ENCODE data around the gene U2AF1L4. TPM values are rescaled to one million over a fixed set of nuclear protein-coding genes. Genes with fewer than 3 reads are reported as not detected.

U2AF1L4 gene
- total RNA-seq, 1 experiment from 2014 or later: 37.5 TPM

DNA sequence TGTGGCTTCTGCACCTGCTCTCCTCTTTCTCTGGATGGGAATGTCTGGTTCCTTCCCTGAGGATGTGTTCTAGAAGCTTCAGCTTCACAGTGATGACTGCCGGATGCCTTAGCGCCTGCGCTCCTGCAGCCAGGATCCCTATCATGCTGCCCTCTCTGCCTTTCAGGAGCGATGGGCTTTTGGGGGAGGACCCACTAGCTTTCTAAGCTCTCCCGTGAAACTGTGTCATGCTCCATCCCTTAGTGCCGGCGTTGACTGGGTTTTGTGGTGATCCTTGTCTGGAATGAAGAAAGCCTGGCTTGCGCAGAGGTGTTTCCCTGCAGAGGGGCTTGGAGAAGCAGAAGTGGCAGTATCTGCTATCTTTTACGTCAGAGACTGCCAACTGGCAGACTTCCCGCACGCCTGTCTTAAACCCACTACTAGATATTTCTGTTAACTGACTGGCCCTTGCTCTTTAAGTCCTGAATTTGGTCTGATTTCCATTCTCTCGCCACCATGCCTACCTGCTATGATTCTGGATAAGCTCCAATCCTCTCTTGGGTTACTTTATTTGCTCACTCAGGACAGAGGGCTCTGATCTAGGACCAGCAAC lies 31.2 kb downstream of the U2AF1L4 start:
- no peak for DNase-seq (ENCODE audit: unreplicated experiment)
- no peak overlapping the region for H3K27ac Mint-ChIP-seq (ENCODE audit: low read depth, unreplicated experiment)
- H3K4me3 Mint-ChIP-seq (ENCODE audit: unreplicated experiment): no peak overlapping the region
- no peaks in the 10 kb centered on the region for H3K36me3 Mint-ChIP-seq (ENCODE audit: insufficient read depth, unreplicated experiment)
- TF ChIP-seq, protein P1, sequence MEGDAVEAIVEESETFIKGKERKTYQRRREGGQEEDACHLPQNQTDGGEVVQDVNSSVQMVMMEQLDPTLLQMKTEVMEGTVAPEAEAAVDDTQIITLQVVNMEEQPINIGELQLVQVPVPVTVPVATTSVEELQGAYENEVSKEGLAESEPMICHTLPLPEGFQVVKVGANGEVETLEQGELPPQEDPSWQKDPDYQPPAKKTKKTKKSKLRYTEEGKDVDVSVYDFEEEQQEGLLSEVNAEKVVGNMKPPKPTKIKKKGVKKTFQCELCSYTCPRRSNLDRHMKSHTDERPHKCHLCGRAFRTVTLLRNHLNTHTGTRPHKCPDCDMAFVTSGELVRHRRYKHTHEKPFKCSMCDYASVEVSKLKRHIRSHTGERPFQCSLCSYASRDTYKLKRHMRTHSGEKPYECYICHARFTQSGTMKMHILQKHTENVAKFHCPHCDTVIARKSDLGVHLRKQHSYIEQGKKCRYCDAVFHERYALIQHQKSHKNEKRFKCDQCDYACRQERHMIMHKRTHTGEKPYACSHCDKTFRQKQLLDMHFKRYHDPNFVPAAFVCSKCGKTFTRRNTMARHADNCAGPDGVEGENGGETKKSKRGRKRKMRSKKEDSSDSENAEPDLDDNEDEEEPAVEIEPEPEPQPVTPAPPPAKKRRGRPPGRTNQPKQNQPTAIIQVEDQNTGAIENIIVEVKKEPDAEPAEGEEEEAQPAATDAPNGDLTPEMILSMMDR (IDR thresholded peaks at IDR 0.05; ENCODE audit: unreplicated experiment): no peak
- intact Hi-C loops (cut with micrococcal nuclease): no loop called here
- H3K4me1 Mint-ChIP-seq (ENCODE audit: insufficient read depth, unreplicated experiment): peaks cover 13% of the 10 kb centered on the region
- ChIA-PET CTCF (interaction anchor here (0.6 to 1.5 kb wide), 5 partner anchors 21 to 165 kb away, joined by 3 to 10 read pairs (median 3); no protein-coding TSS in a partner anchor), POLR2A (no interaction called here)
- BruUV-seq (replicated peaks): no TSS peak
- no peaks in the 10 kb centered on the region for H3K9me3 Mint-ChIP-seq (ENCODE audit: unreplicated experiment)
- H3K27me3 Mint-ChIP-seq (ENCODE audit: insufficient read depth, unreplicated experiment): no peaks in the 10 kb centered on the region

DNA sequence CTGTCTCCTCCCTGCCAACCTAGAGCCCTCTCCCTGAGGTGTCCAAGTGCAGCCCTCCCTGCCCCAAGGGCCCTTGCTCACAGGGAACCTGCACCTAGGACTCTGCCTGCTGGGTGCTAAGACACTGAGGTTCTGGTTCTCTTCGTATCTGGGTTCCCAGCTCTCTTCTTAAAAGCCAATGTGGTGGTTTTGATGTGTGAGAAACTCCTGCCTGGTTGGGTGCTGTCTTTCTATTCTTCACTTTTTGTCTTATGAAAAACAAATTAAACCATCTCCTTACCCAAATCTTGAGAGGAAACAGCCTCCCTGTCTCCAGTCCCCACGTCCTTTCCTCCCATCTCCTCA lies 31.7 kb downstream of the U2AF1L4 start:
- no TSS peak for BruUV-seq (replicated peaks)
- Mint-ChIP-seq H3K9me3 (ENCODE audit: unreplicated experiment) (no peaks in the 10 kb centered on the region), H3K4me3 (ENCODE audit: unreplicated experiment) (no peak overlapping the region), H3K27me3 (ENCODE audit: insufficient read depth, unreplicated experiment) (no peaks in the 10 kb centered on the region), H3K27ac (ENCODE audit: low read depth, unreplicated experiment) (no peak overlapping the region), H3K4me1 (ENCODE audit: insufficient read depth, unreplicated experiment) (peaks cover 13% of the 10 kb centered on the region), H3K36me3 (ENCODE audit: insufficient read depth, unreplicated experiment) (no peaks in the 10 kb centered on the region)
- intact Hi-C loops (cut with micrococcal nuclease): no loop called here
- POLR2A ChIA-PET: no interaction called here
- DNase-seq (ENCODE audit: unreplicated experiment): no peak
- TF ChIP-seq, protein P1 (IDR thresholded peaks at IDR 0.05; ENCODE audit: unreplicated experiment): no peak
- CTCF ChIA-PET: interaction anchor here (0.6 kb wide), 1 partner anchor 65 kb away, joined by 3 read pairs; the partner anchor contains the start of gene COX6B1

DNA sequence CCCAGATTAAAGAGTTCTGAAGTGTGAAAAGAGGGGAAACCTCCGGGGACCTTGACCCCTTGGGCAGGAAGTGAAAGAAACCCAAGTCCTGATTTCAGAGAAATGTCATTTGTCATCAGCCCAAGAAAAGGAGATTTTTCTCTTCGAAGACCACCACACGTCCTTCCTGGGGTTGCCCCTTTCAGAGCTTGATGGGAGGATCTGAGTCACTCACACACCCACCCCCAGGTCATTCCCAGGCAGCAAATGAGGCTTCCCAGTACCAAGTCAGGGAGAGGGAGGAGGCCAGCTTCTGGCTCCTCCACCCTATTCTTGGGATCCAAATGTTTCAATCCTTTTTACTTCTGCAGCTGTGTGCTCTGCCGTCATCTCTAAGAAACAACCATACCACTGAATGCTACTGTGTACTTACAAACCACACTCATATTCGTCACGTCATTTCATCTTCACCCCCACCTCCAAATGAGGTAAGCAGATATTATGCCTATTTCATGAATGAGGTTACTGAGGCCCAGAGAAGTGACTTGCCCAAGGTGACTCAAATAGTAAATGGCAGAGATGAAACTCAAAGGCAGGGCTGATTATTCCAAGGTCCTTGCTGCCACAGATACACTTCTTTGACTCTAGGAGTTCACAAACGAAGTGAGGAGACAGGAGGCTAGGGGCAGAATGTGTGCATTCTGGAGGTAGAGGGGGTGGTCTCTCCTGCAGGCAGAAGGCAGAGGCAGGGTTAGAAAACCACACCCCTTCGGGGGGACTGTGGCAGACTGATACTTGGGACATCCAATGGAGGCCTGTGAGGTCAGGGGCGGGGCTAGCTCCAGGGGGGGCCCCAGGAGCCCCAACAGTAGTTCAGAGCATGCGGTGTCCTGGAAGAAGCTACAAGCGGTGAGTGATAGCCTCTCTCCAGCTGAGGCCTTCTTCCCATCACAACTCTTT lies 32.4 kb downstream of the U2AF1L4 start:
- H3K27me3 Mint-ChIP-seq (ENCODE audit: insufficient read depth, unreplicated experiment): no peaks in the 10 kb centered on the region
- TF ChIP-seq, protein P1 (IDR thresholded peaks at IDR 0.05; ENCODE audit: unreplicated experiment): no peak
- peaks cover 13% of the 10 kb centered on the region for H3K4me1 Mint-ChIP-seq (ENCODE audit: insufficient read depth, unreplicated experiment)
- no peak overlapping the region for H3K27ac Mint-ChIP-seq (ENCODE audit: low read depth, unreplicated experiment)
- CTCF ChIA-PET: interaction anchor here (0.6 to 1.8 kb wide), 6 partner anchors 18 to 264 kb away, joined by 3 to 6 read pairs (median 4); partner anchors contain the start of gene COX6B1
- H3K36me3 Mint-ChIP-seq (ENCODE audit: insufficient read depth, unreplicated experiment): no peaks in the 10 kb centered on the region
- no TSS peak for BruUV-seq (replicated peaks)
- no peak for DNase-seq (ENCODE audit: unreplicated experiment)
- POLR2A ChIA-PET: interaction anchor here (1.0 to 1.3 kb wide), 3 partner anchors 19 to 163 kb away, joined by 3 read pairs; no protein-coding TSS in a partner anchor
- intact Hi-C loops (cut with micrococcal nuclease): no loop called here
- no peaks in the 10 kb centered on the region for H3K9me3 Mint-ChIP-seq (ENCODE audit: unreplicated experiment)
- H3K4me3 Mint-ChIP-seq (ENCODE audit: unreplicated experiment): no peak overlapping the region

Data from MCF 10A (cell line).